HG03439 (cell line): Measurements from ENCODE around the gene MAML2.

Source experiments
- ATAC-seq: cut with Tn5 transposase; IDR thresholded peaks from one replicate; pipeline ENCODE4 v1.9.1; 2021; ENCODE audit warnings: mild to moderate bottlenecking, moderate library complexity; ENCODE audit not compliant: unreplicated experiment

The MAML2 gene

DNA sequence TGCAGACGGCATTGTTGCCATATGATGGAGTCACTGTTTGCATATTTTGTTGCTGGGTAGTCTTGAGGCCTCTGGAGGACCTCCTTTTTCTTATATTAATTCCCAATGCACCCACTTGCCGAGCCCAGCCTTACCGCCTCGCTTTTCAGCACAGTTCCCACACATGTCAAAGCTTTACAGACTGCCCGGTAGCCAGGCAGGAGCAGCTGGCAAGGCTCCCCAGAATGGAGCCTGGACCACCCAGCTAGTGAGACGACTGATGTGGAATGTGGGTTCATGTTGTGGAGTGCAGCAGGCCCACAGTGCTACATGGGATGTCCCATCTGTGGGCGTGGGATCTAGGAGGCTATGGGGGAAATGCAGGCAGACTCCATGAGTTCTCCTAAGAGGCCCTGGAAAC, 319.7 kb downstream of the MAML2 start:
- no peak for ATAC-seq

DNA sequence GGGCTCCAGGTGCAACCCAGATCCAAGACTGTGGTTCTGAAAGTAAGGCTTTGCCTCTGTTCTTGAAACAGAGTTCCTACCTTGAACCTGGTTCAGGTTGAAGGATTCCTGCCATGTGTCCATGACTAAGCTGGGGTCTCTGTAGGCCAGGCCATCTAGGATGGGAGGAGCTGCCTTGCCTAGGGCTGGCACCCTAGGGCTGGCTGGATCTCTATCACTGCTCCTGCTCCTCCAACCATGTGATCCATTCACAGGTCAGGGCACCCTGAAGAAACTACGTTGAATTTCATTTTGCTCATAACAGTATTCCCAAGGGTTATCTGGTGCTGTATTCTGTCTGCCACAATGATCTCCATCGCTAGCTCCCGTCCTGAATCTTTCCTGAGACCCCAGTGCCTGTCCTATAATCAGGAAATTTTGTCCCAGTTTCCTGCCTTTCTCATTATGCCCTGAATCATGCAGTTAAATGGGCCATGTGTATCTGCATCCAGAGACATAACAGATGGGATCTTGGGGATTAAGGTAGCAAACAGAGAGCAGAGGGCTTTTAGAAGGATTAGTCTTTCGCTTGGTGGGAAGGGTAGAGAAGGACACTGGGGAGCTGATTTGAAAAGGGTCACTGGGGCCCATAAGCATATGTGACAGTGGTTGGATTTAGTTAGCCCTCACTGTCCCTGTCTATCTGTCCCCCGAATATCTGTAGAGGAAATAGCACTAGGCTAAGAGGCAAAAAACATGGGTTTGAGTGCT, 320.9 kb downstream of the MAML2 start:
- no peak for ATAC-seq

GRCh38 chr11:96019810-96020747, 322.9 kb downstream of the MAML2 start:
- no peak for ATAC-seq

DNA sequence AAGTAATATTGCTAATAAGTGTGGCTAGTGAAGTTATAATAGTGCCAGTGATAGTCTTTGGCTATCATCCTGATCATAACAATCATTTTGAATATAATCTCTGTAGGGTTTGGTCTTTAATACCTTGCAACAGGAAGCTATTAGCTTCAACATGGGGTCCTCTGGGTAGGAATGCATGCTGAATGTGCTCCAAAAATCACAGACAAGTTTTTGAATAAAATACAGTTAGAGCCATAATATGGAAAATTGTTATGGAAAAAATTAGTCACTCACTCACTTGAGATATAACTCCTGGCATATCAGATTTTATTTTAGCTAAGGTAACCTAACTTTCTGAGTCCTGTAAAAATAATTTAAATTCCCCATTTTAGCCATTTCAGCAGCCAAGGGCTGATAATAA, 323.7 kb downstream of the MAML2 start:
- no peak for ATAC-seq

GRCh38 chr11:96017856-96018255, 325.1 kb downstream of the MAML2 start:
- no peak for ATAC-seq

- ATAC-seq: no peak
Measured at GRCh38 chr11:96016978-96017502, 326.0 kb downstream of the MAML2 start.

GRCh38 chr11:96015906-96016565, 327.0 kb downstream of the MAML2 start:
- no peak for ATAC-seq

- no peak for ATAC-seq
Measured at GRCh38 chr11:96014217-96014616, 328.8 kb downstream of the MAML2 start.

DNA sequence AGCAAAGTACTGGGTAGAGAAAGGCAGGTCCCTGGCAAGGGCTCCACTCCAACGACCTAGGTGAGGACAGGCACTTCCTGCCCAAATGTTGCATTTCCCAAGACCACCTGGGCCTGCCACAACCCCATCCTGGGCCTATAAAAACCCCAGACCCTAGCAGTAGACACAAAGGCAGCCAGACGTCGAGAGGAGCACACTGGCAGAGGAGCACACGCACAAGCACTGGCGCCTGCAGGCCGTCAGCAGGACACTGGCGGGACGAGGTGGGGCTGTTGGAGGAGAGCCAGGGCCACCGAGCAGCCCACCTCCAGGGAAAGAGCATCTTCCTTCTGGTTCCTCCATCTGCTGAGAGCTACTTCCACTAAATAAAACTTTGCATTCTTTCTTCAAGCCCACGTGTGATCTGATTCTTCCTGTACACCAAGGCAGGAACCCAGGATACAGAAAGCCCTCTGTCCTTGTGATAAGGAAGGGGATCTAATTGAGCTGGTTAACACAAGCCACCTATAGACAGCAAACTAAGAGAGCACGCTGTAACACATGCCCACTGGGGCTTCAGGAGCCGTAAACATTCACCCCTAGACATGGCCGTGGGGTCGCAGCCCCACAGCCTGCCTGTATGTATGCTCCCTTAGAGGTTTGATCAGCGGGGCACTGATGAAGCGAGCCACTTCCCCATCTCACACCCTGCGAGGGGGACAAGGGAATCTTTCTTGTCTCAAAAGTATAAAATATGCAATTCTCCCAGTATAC, 329.4 kb downstream of the MAML2 start:
- no peak for ATAC-seq

DNA sequence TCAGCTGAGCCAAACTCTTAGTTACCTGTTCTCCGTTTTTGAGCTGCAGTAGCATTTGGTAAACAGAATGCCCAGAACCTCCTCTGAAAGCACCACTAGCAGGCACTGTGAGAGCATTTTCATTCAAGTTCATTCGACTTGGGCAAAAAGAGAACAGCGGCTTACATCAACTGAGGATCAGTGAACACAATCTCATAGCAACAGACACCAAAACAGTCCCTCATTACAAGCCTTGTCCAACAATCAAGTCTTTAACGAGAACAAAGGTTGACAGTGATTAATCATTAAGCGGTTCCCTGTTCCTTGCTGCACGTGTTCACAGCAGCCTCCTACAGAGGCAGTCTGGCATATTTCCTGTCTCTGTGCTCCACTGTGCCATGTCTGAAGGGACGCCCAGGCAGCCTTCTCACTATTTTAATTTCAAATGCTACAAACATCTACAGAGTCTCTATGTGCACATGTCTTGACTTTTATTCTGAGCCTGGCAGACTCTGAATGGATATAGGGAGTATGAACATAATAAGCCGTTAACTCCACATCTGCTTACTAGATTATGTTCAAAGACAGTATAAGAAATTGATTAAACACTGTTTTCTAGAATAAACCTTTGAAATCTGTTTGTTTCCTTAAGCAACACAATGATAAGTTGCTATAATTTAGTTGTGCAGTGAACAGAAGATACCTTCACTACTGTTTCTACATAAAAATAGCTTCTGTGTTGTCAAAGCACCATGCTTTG, 330.7 kb downstream of the MAML2 start:
- ATAC-seq: peak; percentile 74

DNA sequence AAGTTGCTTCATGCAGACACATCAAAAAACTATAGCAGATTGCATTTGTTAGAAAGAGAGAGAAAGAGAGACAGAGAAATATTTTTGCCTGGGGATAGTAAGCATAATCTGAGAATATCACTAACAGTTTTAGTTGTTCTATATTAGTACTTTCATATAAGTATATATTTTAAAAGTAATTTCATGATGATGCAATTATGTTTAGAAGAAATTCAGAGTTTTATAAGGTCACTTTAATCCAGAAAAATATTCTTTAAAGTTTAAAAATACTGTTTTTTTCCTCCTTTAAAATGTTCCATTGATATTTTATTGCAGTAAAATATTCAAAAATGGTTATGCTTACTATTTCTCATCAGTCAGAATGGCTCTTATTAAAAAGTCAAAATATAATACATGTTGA, 332.3 kb downstream of the MAML2 start:
- no peak for ATAC-seq

DNA sequence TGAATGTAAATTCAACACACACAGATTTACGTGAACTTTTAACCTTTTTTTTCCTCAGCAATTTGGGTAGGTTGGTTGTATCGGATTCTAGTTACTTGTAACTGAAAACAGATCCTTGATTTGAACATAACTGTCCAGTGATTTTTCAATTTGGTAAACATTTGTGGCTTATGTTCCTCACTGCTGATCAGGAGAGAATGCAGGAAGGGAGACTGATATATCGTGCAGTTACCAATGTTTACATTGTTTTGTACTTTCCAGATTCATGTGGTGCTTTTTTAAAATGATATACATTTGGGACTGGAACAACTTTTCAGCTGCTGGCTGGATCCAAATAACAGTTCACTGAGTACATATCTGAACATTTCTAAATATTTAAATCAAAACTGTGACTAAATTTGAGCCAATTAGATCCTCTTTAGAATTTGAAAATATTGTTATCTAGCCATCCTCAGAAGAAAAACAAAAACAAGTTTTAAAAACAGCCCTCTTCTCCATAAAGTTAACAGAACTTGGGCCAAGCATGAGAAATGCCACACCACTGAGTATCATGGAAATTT, 334.8 kb downstream of the MAML2 start:
- ATAC-seq: no peak

DNA sequence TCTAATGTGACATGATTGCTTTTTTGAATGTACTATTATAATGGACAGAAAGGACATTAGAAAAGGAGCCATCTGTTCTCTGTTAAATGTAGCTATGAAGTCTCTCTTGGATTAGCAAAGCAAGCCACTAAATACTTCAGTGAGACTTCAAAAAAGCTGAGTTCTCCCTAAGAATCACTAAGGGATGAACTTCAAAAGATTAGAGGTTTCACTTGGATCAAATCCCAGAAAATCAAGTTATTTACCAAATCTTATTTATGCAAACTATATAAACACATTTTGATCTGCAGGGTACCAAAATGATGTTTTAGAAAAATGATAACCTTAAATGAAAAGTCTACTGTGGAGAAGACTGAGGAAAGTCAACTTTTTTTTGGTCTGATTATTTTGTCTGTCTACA, 337.0 kb downstream of the MAML2 start:
- ATAC-seq: no peak

DNA sequence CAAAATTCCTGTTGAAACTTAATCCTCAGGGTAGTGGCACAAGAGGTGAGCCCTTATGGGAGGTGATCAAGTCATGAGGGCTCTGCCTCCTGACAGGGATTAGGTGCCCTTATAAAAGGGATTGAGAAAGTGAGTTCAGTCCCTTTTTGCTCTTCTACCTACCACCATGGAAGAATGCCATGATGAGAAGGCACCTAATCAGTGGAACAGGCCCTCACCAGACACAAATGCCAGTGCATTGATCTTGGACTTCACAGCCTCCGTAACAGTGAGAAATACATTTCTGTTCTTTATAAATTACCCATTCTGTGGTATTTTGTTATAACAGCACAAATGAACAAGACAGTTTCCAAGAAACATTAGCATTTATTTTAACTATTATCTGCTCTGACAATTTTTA, 338.1 kb downstream of the MAML2 start:
- no peak for ATAC-seq

DNA sequence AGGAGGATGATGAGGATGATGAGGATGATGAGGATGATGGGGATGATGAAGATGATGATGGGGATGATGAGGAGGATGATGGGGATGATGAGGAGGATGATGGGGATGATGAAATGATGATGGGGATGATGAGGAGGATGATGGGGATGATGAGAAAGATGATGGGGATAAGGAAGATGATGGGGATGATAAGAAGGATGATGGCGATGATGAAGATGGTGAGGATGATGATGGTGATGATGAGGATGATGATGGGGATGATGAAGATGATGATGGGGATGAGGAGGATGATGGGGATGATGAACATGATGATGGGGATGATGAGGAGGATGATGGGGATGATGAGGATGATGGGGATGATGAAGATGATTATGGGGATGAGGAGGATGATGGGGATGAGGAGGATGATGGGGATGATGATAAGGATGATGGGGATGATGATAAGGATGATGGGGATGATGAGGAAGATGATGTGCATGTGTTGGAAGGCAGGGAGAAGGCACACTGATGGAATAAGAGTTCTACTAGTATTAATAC, 340.2 kb downstream of the MAML2 start:
- ATAC-seq: no peak

GRCh38 chr11:96002339-96002738, 340.7 kb downstream of the MAML2 start:
- no peak for ATAC-seq

DNA sequence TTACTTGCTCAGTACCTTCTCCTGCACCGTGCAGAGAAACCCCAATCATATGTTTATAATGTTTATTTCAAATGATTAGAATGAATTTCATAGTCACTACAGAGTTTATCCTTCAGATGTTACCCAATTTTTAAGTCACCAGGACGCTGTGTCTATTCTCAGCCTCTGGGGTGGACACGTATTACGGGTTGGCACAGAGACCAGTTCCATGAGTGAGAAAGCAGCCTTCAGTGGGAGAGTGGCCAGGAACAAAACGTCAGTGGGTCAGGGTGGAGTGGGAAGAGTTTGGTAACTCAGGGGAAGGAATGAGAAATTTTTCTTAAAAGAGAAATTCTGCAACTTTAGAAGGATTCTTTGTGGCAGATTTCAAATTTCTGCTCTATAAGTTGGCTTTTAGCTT, 342.0 kb downstream of the MAML2 start:
- ATAC-seq: no peak

GRCh38 chr11:95999711-96000406, 343.1 kb downstream of the MAML2 start:
- no peak for ATAC-seq
